H1 (cell line): ENCODE data around the gene SUCLG2. TPM values are rescaled to one million over a fixed set of nuclear protein-coding genes. Genes with fewer than 3 reads are reported as not detected.

ENCODE experiments used
- CTCF ChIA-PET: fragments of 300-600 bp; sonication (Branson Sonifier 250); formaldehyde crosslinking; loops from one replicate; lab custom pipeline; 2021; ENCODE audit not compliant: partially characterized antibody; lab: Charles Lee
- POLR2A ChIA-PET: fragments of 300-600 bp; sonication (Branson Sonifier 250); formaldehyde crosslinking; loops from one replicate; lab custom pipeline; 2021; ENCODE audit warnings: inconsistent platforms; ENCODE audit not compliant: partially characterized antibody; lab: Charles Lee
- DNase-seq, 2 experiments: peaks; one replicate each; pipeline versions ENCODE4 v3.0.0 to v3.0.0-alpha.2; 2010 to 2022; ENCODE audit warnings: low spot score in 2 of 2, low read depth in 1 of 2, mixed read lengths in 1 of 2
- FAIRE-seq: peaks from 2 replicates; lab custom pipeline; 2011; peaks lifted over from hg19 to GRCh38; lab: Jason Lieb, UNC
- H2AFZ ChIP-seq: 2 replicates; pipeline ENCODE4 v1.8.1; 2012; ENCODE audit warnings: low read length, inconsistent platforms
- H2AK5ac ChIP-seq: 2 replicates; pipeline ENCODE4 v1.6.1; 2013; ENCODE audit warnings: low read depth, low read length
- H2BK120ac ChIP-seq: replicated peaks from 2 replicates; pipeline ENCODE3; 2013; ENCODE audit warnings: low read depth, low read length, inconsistent platforms
- H2BK12ac ChIP-seq: 2 replicates; pipeline ENCODE4 v1.6.1; 2013; ENCODE audit warnings: low read depth, low read length
- H2BK15ac ChIP-seq: 2 replicates; pipeline ENCODE4 v1.6.1; 2013; ENCODE audit warnings: low read length
- H2BK20ac ChIP-seq: 2 replicates; pipeline ENCODE4 v1.6.1; 2013; ENCODE audit warnings: low read length
- H2BK5ac ChIP-seq: 2 replicates; pipeline ENCODE4 v1.6.1; 2013; ENCODE audit warnings: low read depth, low read length
- H3K14ac ChIP-seq: 2 replicates; pipeline ENCODE4 v1.6.1; 2013; ENCODE audit warnings: inconsistent platforms; ENCODE audit not compliant: insufficient read length
- H3K18ac ChIP-seq: 2 replicates; pipeline ENCODE4 v1.6.1; 2013; ENCODE audit warnings: low read length; ENCODE audit errors: extremely low read depth
- H3K23ac ChIP-seq: 2 replicates; pipeline ENCODE4 v1.6.1; 2013; ENCODE audit warnings: inconsistent platforms; ENCODE audit not compliant: insufficient read length
- H3K23me2 ChIP-seq: 2 replicates; pipeline ENCODE4 v1.6.1; 2013; ENCODE audit warnings: low read depth, low read length
- H3K27ac ChIP-seq: 2 replicates; pipeline ENCODE4 v1.6.1; 2011; ENCODE audit warnings: low read depth, low read length, inconsistent platforms
- H3K27me3 ChIP-seq, 4 experiments: replicated peaks in 1 of 4; 1 replicate in 1 of 4; 2 replicates in 3 of 4; pipeline versions ENCODE4 v1.6.1 to v1.8.1; 2011 to 2013; ENCODE audit warnings: low read length in 3 of 4, mild to moderate bottlenecking in 3 of 4, inconsistent platforms in 2 of 4, mixed read lengths in 2 of 4, moderate library complexity in 1 of 4; ENCODE audit not compliant: control insufficient read depth in 3 of 4, insufficient read depth in 3 of 4; ENCODE audit errors: extremely low read depth in 1 of 4
- H3K36me3 ChIP-seq, 4 experiments: 2 replicates each; pipeline versions ENCODE4 v1.6.1 to v1.8.1; 2011 to 2013; ENCODE audit warnings: mild to moderate bottlenecking in 4 of 4, low read length in 3 of 4, moderate library complexity in 2 of 4, control low read depth in 1 of 4, inconsistent platforms in 1 of 4; ENCODE audit not compliant: insufficient read depth in 4 of 4, control insufficient read depth in 2 of 4
- H3K4ac ChIP-seq: replicated peaks from 2 replicates; pipeline ENCODE3; 2013; ENCODE audit warnings: low read length, low read depth, mixed read lengths, inconsistent platforms; ENCODE audit not compliant: insufficient read length
- H3K4me1 ChIP-seq, 4 experiments: replicated peaks in 1 of 4; 1 replicate in 1 of 4; 2 replicates in 3 of 4; pipeline versions ENCODE4 v1.6.1 to v1.8.1; 2011 to 2013; ENCODE audit warnings: low read length in 3 of 4, inconsistent platforms in 2 of 4, mixed read lengths in 1 of 4; ENCODE audit not compliant: insufficient read depth in 4 of 4, control insufficient read depth in 3 of 4
- H3K4me2 ChIP-seq, 2 experiments: 2 replicates each; pipeline versions ENCODE4 v1.6.1 to v1.8.1; 2011 to 2013; ENCODE audit warnings: low read depth in 2 of 2, low read length in 2 of 2, control low read depth in 1 of 2, inconsistent platforms in 1 of 2, mild to moderate bottlenecking in 1 of 2; ENCODE audit not compliant: insufficient read depth in 1 of 2
- H3K4me3 ChIP-seq, 4 experiments: fragments of 200-600, 300-600 bp in 1 of 4; sonication (generic), shearing (Covaris generic), sonication (Bioruptor Twin) in 1 of 4; 2 replicates each; pipeline versions ENCODE4 v1.5.1 to v1.8.1; 2011 to 2016; ENCODE audit warnings: low read length in 4 of 4, low read depth in 3 of 4, control low read depth in 2 of 4, inconsistent platforms in 2 of 4, mild to moderate bottlenecking in 2 of 4, mixed read lengths in 1 of 4, moderate library complexity in 1 of 4; ENCODE audit not compliant: insufficient read depth in 2 of 4; ENCODE audit errors: extremely low read depth in 1 of 4
- H3K56ac ChIP-seq: replicated peaks from 2 replicates; pipeline ENCODE3; 2013; ENCODE audit warnings: low read depth, mild to moderate bottlenecking, mixed read lengths, low read length, inconsistent platforms; ENCODE audit not compliant: insufficient read length
- H3K79me1 ChIP-seq: 2 replicates; pipeline ENCODE4 v1.6.1; 2013; ENCODE audit warnings: low read depth, low read length, control low read depth
- H3K79me2 ChIP-seq, 2 experiments: 2 replicates each; pipeline versions ENCODE4 v1.6.1 to v1.8.1; 2012 to 2013; ENCODE audit warnings: low read length in 2 of 2, mild to moderate bottlenecking in 2 of 2, inconsistent platforms in 1 of 2; ENCODE audit not compliant: insufficient read depth in 2 of 2, control insufficient read depth in 1 of 2
- H3K9ac ChIP-seq, 4 experiments: replicated peaks in 1 of 4; 1 replicate in 1 of 4; 2 replicates in 3 of 4; pipeline versions ENCODE4 v1.6.1 to v1.8.1; 2011 to 2013; ENCODE audit warnings: low read depth in 3 of 4, low read length in 3 of 4, control low read depth in 2 of 4, mild to moderate bottlenecking in 2 of 4, moderate library complexity in 2 of 4, inconsistent platforms in 1 of 4; ENCODE audit errors: extremely low read depth in 1 of 4
- H3K9me3 ChIP-seq, 2 experiments: 2 replicates each; pipeline versions ENCODE4 v1.6.1 to v1.8.1; 2012 to 2013; ENCODE audit warnings: mild to moderate bottlenecking in 2 of 2, moderate library complexity in 2 of 2, control low read depth in 1 of 2, inconsistent platforms in 1 of 2, low read depth in 1 of 2, low read length in 1 of 2, mixed read lengths in 1 of 2; ENCODE audit not compliant: insufficient read depth in 2 of 2
- H4K20me1 ChIP-seq, 2 experiments: replicated peaks in 1 of 2; 2 replicates each; pipeline versions ENCODE3 to v1.8.1; 2011 to 2013; ENCODE audit warnings: inconsistent platforms in 2 of 2, low read length in 2 of 2, mild to moderate bottlenecking in 1 of 2; ENCODE audit not compliant: insufficient read depth in 2 of 2, control insufficient read depth in 1 of 2
- H4K5ac ChIP-seq: 2 replicates; pipeline ENCODE4 v1.6.1; 2013; ENCODE audit warnings: low read length, low read depth, mixed read lengths, inconsistent platforms; ENCODE audit not compliant: insufficient read length
- H4K8ac ChIP-seq: 2 replicates; pipeline ENCODE4 v1.8.0; 2013; ENCODE audit warnings: mild to moderate bottlenecking, moderate library complexity, low read length, inconsistent platforms; ENCODE audit not compliant: insufficient read depth; ENCODE audit errors: extremely low read depth
- H4K91ac ChIP-seq: replicated peaks from 2 replicates; pipeline ENCODE3; 2013; ENCODE audit warnings: low read length, mixed read lengths, inconsistent platforms; ENCODE audit not compliant: insufficient read length
- ZNF274 ChIP-seq: IDR thresholded peaks from 2 replicates; pipeline ENCODE4 v1.7.0; 2012; ENCODE audit warnings: low read length, borderline replicate concordance; ENCODE audit errors: extremely low read depth
- WGBS, 2 experiments: shearing (Covaris generic) in 1 of 2; methylation state at CpG; one replicate each; pipeline versions ENCODE4 v1.1.6 to v1.1.7; 2013 to 2015; ENCODE audit warnings: low lambda C conversion rate in 2 of 2, mixed read lengths in 2 of 2, inconsistent platforms in 1 of 2, low coverage in 1 of 2, missing lambda C conversion rate in 1 of 2; ENCODE audit not compliant: insufficient replicate concordance in 2 of 2, insufficient coverage in 1 of 2, insufficient read length in 1 of 2; ENCODE audit errors: extremely low coverage in 1 of 2, missing lambda C conversion rate in 1 of 2; 5-methylcytosine and 5-hydroxymethylcytosine counted together
- polyA plus RNA-seq, 7 experiments: library from polyadenylated mRNA; depleted of rRNA in 3 of 7; stranded (reverse) in 5 of 7; unstranded in 2 of 7; fragments of >200 nt in 5 of 7; fragments of 200-250 nt in 2 of 7; gene quantifications; 1 replicate in 5 of 7; 2 replicates in 1 of 7; 4 replicates in 1 of 7; pipeline versions ENCODE4 v1.2.1 to v1.2.3, GENCODE V29; 2011 to 2013; ENCODE audit warnings: missing spikeins in 2 of 7, mixed read lengths in 2 of 7
- total RNA-seq: library from RNA; stranded (reverse); fragmentation: NEBNext Ultra II Directional; extraction: Animal tissue kit (Norgen Biotek cat#: 25700); gene quantifications from 2 replicates; pipeline ENCODE4 v1.2.1, GENCODE V29; 2021

The SUCLG2 gene
- total and polyA plus RNA-seq, 2 of the 8 experiments (the other 6 are each of a cell fraction or from before 2014, with no cell fraction given): 12.9 to 46.2 TPM

DNA sequence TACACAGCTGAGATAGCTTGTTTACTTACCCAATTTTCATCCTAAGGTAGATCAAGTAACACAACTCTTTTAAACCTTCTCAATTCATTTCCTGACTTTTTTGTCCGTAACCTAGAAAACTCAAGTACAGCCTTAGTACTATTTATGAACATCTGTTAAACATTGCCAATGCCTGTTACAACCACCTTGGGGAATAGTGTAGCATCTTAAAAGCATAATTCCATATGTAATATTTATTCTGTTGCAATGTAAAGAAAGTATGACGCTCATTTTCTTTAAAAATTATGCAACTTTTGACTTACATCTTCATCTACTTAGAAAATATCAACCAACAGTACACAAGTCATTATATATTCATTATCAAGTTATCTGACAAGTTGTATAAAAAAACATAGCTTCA, 54.6 kb downstream of the SUCLG2 start:
- no peak overlapping the region for H2BK15ac ChIP-seq
- no peak overlapping the region for H3K18ac ChIP-seq
- no peaks in the 10 kb centered on the region for H3K36me3 ChIP-seq
- no peak overlapping the region for H4K91ac ChIP-seq
- H2BK12ac ChIP-seq: no peak overlapping the region
- DNase-seq: no peak
- TF ChIP-seq ZNF274: no peak
- TF ChIP-seq, all 59 proteins: peak for 0
- WGBS, 2 experiments: 90% methylated on average over 2 of the region's 2 CpGs; no CpG with 5 or more reads in 1 of the 2 experiments
- Histone ChIP-seq H3K23me2 (no peaks in the 10 kb centered on the region), H2AK5ac (no peak overlapping the region), H3K56ac (no peak overlapping the region), H3K79me1 (no peaks in the 10 kb centered on the region; the same call in 1 of the 2 replicates), H4K5ac (no peak overlapping the region), H3K9me3 (no peaks in the 10 kb centered on the region), H3K79me2 (no peaks in the 10 kb centered on the region), H3K23ac (no peak overlapping the region), H3K4me3 (no peak overlapping the region), H3K14ac (no peak overlapping the region), H3K4me2 (no peak overlapping the region), H3K27ac (no peak overlapping the region), H3K9ac (no peak overlapping the region), H2BK20ac (no peak overlapping the region), H3K27me3 (no peaks in the 10 kb centered on the region), H2AFZ (no peak overlapping the region), H2BK5ac (no peak overlapping the region), H4K20me1 (peaks cover 0 to 2% of the 10 kb centered on the region in 2 experiments), H3K4ac (no peak overlapping the region), H3K4me1 (peaks cover 0 to 3% (median 0%) of the 10 kb centered on the region in 4 experiments; a peak in 1 of 7 replicates), H2BK120ac (no peak overlapping the region), H4K8ac (no peak overlapping the region)
- POLR2A ChIA-PET: no interaction called here
- FAIRE-seq: no peak
- CTCF ChIA-PET: interaction anchor here (3.8 kb wide), 1 partner anchor 190 kb away, joined by 17 read pairs; no protein-coding TSS in a partner anchor
